HEK293 (cell line): ENCODE results near the gene MC2R.
"Not testable (repeated sequence)": the region's sequence is repeated elsewhere in the genome, so short reads cannot be mapped to it uniquely, and the experiment has no call there.

Experiments used
- CTCF ChIA-PET: fragments of 350-600 bp; formaldehyde crosslinking; extraction: SDS; loops from one replicate; lab custom pipeline; 2021; ENCODE audit warnings: antibody characterized with exemption; lab: Yijun Ruan, JAX
- POLR2A ChIA-PET: fragments of 300-600 bp; formaldehyde crosslinking; extraction: SDS; loops from one replicate; lab custom pipeline; 2020; ENCODE audit warnings: antibody characterized with exemption, inconsistent platforms; lab: Yijun Ruan, JAX
- H3K27ac ChIP-seq: fragments of 200-500 bp; sonication (Bioruptor generic); 2 replicates; pipeline ENCODE4 v1.5.1; 2014; ENCODE audit warnings: low read depth, low read length, control low read depth, inconsistent platforms; ENCODE audit errors: extremely low read depth
- H3K36me3 ChIP-seq, 2 experiments: fragments of 200-500 bp in 1 of 2; sonication (Bioruptor generic) in 1 of 2; 1 replicate in 1 of 2; 2 replicates in 1 of 2; pipeline ENCODE4 v1.5.1; 2014 to 2017; ENCODE audit warnings: inconsistent platforms in 2 of 2, low read length in 2 of 2; ENCODE audit not compliant: control insufficient read depth in 2 of 2, insufficient read depth in 1 of 2
- H3K4me1 ChIP-seq: fragments of 200-500 bp; sonication (Bioruptor generic); 2 replicates; pipeline ENCODE4 v1.5.1; 2014; ENCODE audit warnings: mild to moderate bottlenecking, low read length, inconsistent platforms; ENCODE audit not compliant: control insufficient read depth, insufficient read depth
- H3K4me3 ChIP-seq: 2 replicates; pipeline ENCODE4 v1.5.1; 2011; ENCODE audit warnings: low read depth, mild to moderate bottlenecking, control low read depth, low read length, moderate library complexity
- H3K9me3 ChIP-seq: fragments of 200-500 bp; sonication (Bioruptor generic); 2 replicates; pipeline ENCODE4 v1.5.1; 2014; ENCODE audit warnings: low read depth, low read length, inconsistent platforms; ENCODE audit not compliant: control insufficient read depth, insufficient read depth
- GLIS1 ChIP-seq: fragments of 450-650 bp; formaldehyde crosslinking; IDR thresholded peaks from 2 replicates; pipeline ENCODE4 v1.5.1; 2016; ENCODE audit warnings: missing biosample characterization, missing genetic modification characterization
- MYNN ChIP-seq: fragments of 450-650 bp; formaldehyde crosslinking; IDR thresholded peaks from 2 replicates; pipeline ENCODE4 v1.5.1; 2016; ENCODE audit warnings: missing biosample characterization, missing genetic modification characterization, borderline replicate concordance
- SCRT2 ChIP-seq: fragments of 450-650 bp; formaldehyde crosslinking; IDR thresholded peaks from 2 replicates; pipeline ENCODE4 v1.5.1; 2016; ENCODE audit warnings: missing biosample characterization, missing genetic modification characterization
- SP7 ChIP-seq: fragments of 450-650 bp; formaldehyde crosslinking; IDR thresholded peaks from 2 replicates; pipeline ENCODE4 v1.5.1; 2016; ENCODE audit warnings: missing biosample characterization, missing genetic modification characterization
- ZFHX2 ChIP-seq: fragments of 450-650 bp; formaldehyde crosslinking; conservative IDR thresholded peaks from 2 replicates; pipeline ENCODE4 v1.5.1; 2016; ENCODE audit warnings: missing biosample characterization, missing genetic modification characterization
- ZNF121 ChIP-seq: fragments of 450-650 bp; formaldehyde crosslinking; IDR thresholded peaks from 2 replicates; pipeline ENCODE4 v1.5.1; 2016; ENCODE audit warnings: missing biosample characterization, missing genetic modification characterization
- ZNF274 ChIP-seq, 2 experiments: fragments of 200-500 bp in 1 of 2; fragments of 450-650 bp in 1 of 2; sonication (Bioruptor generic) in 1 of 2; formaldehyde crosslinking in 1 of 2; IDR thresholded peaks; 2 replicates each; pipeline versions ENCODE4 v1.5.1 to v1.6.1; 2014 to 2016; ENCODE audit warnings: borderline replicate concordance in 1 of 2, inconsistent platforms in 1 of 2, low read length in 1 of 2, missing biosample characterization in 1 of 2, missing genetic modification characterization in 1 of 2
- ZNF48 ChIP-seq: fragments of 450-650 bp; formaldehyde crosslinking; IDR thresholded peaks from 2 replicates; pipeline ENCODE4 v1.5.1; 2016; ENCODE audit warnings: missing biosample characterization, missing genetic modification characterization
- ZNF530 ChIP-seq: fragments of 450-650 bp; formaldehyde crosslinking; IDR thresholded peaks from 2 replicates; pipeline ENCODE4 v1.5.1; 2016; ENCODE audit warnings: low read depth, missing biosample characterization, missing genetic modification characterization
- ZNF626 ChIP-seq: fragments of 450-650 bp; sonication (Bioruptor Pico); formaldehyde crosslinking; IDR thresholded peaks from 2 replicates; pipeline ENCODE4 v1.5.1; 2018; ENCODE audit warnings: missing biosample characterization, missing genetic modification characterization, inconsistent platforms
- ZNF677 ChIP-seq: fragments of 450-650 bp; IDR thresholded peaks from 2 replicates; pipeline ENCODE4 v1.5.0; 2018; ENCODE audit warnings: missing biosample characterization, mild to moderate bottlenecking, missing genetic modification characterization, moderate library complexity
- ZSCAN30 ChIP-seq: fragments of 450-650 bp; IDR thresholded peaks from 2 replicates; pipeline ENCODE4 v1.5.1; 2018; ENCODE audit warnings: missing biosample characterization, mild to moderate bottlenecking, missing genetic modification characterization, moderate library complexity
- TF ChIP-seq, protein P1 (sequence below): fragments of 450-650 bp; formaldehyde crosslinking; IDR thresholded peaks from 2 replicates; pipeline ENCODE4 v1.5.1; 2016; ENCODE audit warnings: missing biosample characterization, missing genetic modification characterization
- TF ChIP-seq, protein P2 (sequence below): fragments of 450-650 bp; formaldehyde crosslinking; IDR thresholded peaks from 2 replicates; pipeline ENCODE4 v1.5.1; 2016; ENCODE audit warnings: missing biosample characterization, missing genetic modification characterization, borderline replicate concordance
- TF ChIP-seq, protein P3 (sequence below): fragments of 450-650 bp; formaldehyde crosslinking; IDR thresholded peaks from 2 replicates; pipeline ENCODE4 v1.5.1; 2016; ENCODE audit warnings: missing biosample characterization, missing genetic modification characterization
- TF ChIP-seq, protein P4 (sequence below): fragments of 450-650 bp; formaldehyde crosslinking; IDR thresholded peaks from 2 replicates; pipeline ENCODE4 v1.5.1; 2016; ENCODE audit warnings: missing biosample characterization, missing genetic modification characterization, low read depth
- TF ChIP-seq, protein P5 (sequence below): fragments of 450-650 bp; formaldehyde crosslinking; IDR thresholded peaks from 2 replicates; pipeline ENCODE4 v1.5.1; 2016; ENCODE audit warnings: missing biosample characterization, missing genetic modification characterization
- TF ChIP-seq, protein P6 (sequence below): fragments of 450-650 bp; formaldehyde crosslinking; IDR thresholded peaks from 2 replicates; pipeline ENCODE4 v1.5.1; 2016; ENCODE audit warnings: missing biosample characterization, missing genetic modification characterization

Gene MC2R

DNA sequence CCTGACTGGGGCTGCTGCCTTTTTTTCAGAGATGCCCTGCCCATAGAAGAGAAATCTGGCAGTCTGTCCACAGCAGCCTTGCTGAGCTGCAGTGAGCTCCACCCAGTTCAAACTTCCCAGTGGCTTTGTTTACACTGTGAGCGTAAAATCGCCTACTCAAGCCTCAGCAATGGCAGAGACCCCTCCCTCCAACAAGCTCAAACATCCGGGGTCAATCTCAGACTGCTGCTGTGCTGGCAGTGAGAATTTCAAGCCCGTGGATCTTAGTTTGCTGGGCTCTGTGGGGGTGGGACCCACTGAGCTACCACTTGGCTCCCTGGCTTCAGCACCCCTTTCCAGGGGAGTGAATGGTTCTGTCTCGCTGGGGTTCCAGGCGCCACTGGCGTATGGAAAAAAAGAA, 52.4 kb downstream of the MC2R start:
- H3K4me1 ChIP-seq, H3K4me3 ChIP-seq, H3K9me3 ChIP-seq, POLR2A ChIA-PET, H3K27ac ChIP-seq: not testable (repeated sequence)
- CTCF ChIA-PET: interaction anchor here (0.7 to 0.9 kb wide), 2 partner anchors 32 to 49 kb away, joined by 3 read pairs; no protein-coding TSS in a partner anchor
- TF ChIP-seq, protein P1, sequence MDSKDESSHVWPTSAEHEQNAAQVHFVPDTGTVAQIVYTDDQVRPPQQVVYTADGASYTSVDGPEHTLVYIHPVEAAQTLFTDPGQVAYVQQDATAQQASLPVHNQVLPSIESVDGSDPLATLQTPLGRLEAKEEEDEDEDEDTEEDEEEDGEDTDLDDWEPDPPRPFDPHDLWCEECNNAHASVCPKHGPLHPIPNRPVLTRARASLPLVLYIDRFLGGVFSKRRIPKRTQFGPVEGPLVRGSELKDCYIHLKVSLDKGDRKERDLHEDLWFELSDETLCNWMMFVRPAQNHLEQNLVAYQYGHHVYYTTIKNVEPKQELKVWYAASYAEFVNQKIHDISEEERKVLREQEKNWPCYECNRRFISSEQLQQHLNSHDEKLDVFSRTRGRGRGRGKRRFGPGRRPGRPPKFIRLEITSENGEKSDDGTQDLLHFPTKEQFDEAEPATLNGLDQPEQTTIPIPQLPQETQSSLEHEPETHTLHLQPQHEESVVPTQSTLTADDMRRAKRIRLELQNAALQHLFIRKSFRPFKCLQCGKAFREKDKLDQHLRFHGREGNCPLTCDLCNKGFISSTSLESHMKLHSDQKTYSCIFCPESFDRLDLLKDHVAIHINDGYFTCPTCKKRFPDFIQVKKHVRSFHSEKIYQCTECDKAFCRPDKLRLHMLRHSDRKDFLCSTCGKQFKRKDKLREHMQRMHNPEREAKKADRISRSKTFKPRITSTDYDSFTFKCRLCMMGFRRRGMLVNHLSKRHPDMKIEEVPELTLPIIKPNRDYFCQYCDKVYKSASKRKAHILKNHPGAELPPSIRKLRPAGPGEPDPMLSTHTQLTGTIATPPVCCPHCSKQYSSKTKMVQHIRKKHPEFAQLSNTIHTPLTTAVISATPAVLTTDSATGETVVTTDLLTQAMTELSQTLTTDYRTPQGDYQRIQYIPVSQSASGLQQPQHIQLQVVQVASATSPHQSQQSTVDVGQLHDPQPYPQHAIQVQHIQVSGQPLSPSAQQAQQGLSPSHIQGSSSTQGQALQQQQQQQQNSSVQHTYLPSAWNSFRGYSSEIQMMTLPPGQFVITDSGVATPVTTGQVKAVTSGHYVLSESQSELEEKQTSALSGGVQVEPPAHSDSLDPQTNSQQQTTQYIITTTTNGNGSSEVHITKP (tag by site-specific recombination): 0 out of 2 replicates have a peak, but pooled peaks have one; percentile 16
- 0 out of 2 replicates have a peak, but pooled peaks have one; percentile 19 for TF ChIP-seq ZFHX2 (tag by site-specific recombination)
- TF ChIP-seq, all 188 proteins: peak for 2; not testable (repeated sequence) for 186
- H3K36me3 ChIP-seq: not testable (repeated sequence)

DNA sequence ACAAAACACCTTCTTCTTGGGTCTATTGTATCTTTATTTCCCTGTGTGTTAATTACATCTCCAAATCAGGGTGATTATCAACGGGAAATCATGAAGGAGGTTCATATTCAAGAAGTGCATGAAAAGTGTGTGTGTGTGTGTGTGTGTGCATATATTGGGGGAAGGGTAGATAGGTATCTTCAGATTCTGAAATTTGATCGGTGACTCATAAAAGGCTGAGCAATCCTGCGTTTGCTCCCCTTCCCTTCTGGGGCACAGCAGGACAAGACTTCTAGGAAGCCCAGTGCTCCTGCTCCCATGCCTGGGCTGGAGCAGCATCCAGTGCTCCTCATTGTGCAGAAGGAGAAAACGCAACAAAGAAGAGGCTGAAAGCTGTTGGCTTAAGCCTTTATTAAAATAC, 65.5 kb downstream of the MC2R start:
- TF ChIP-seq ZSCAN30: no peak
- TF ChIP-seq ZNF48 (tag by site-specific recombination): no peak
- TF ChIP-seq, protein P2, sequence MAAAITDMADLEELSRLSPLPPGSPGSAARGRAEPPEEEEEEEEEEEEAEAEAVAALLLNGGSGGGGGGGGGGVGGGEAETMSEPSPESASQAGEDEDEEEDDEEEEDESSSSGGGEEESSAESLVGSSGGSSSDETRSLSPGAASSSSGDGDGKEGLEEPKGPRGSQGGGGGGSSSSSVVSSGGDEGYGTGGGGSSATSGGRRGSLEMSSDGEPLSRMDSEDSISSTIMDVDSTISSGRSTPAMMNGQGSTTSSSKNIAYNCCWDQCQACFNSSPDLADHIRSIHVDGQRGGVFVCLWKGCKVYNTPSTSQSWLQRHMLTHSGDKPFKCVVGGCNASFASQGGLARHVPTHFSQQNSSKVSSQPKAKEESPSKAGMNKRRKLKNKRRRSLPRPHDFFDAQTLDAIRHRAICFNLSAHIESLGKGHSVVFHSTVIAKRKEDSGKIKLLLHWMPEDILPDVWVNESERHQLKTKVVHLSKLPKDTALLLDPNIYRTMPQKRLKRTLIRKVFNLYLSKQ (tag by site-specific recombination): no peak
- no peak for TF ChIP-seq ZNF121 (tag by site-specific recombination)
- TF ChIP-seq ZNF530 (tag by site-specific recombination): no peak
- TF ChIP-seq, protein P3, sequence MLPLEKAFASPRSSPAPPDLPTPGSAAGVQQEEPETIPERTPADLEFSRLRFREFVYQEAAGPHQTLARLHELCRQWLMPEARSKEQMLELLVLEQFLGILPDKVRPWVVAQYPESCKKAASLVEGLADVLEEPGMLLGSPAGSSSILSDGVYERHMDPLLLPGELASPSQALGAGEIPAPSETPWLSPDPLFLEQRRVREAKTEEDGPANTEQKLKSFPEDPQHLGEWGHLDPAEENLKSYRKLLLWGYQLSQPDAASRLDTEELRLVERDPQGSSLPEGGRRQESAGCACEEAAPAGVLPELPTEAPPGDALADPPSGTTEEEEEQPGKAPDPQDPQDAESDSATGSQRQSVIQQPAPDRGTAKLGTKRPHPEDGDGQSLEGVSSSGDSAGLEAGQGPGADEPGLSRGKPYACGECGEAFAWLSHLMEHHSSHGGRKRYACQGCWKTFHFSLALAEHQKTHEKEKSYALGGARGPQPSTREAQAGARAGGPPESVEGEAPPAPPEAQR (tag by site-specific recombination): no peak
- TF ChIP-seq ZNF677 (tag by site-specific recombination): no peak
- TF ChIP-seq, protein P4, sequence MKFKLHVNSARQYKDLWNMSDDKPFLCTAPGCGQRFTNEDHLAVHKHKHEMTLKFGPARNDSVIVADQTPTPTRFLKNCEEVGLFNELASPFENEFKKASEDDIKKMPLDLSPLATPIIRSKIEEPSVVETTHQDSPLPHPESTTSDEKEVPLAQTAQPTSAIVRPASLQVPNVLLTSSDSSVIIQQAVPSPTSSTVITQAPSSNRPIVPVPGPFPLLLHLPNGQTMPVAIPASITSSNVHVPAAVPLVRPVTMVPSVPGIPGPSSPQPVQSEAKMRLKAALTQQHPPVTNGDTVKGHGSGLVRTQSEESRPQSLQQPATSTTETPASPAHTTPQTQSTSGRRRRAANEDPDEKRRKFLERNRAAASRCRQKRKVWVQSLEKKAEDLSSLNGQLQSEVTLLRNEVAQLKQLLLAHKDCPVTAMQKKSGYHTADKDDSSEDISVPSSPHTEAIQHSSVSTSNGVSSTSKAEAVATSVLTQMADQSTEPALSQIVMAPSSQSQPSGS (tag by site-specific recombination): no peak
- no peak for TF ChIP-seq ZNF626
- no peak for TF ChIP-seq ZNF274 (IDR thresholded peaks at IDR 0.05; ENCODE audit: low read length)
- no peak for TF ChIP-seq ZNF274 (tag by site-specific recombination; IDR thresholded peaks at IDR 0.05; ENCODE audit: borderline replicate concordance)
- no peak for TF ChIP-seq GLIS1
- TF ChIP-seq, protein P5, sequence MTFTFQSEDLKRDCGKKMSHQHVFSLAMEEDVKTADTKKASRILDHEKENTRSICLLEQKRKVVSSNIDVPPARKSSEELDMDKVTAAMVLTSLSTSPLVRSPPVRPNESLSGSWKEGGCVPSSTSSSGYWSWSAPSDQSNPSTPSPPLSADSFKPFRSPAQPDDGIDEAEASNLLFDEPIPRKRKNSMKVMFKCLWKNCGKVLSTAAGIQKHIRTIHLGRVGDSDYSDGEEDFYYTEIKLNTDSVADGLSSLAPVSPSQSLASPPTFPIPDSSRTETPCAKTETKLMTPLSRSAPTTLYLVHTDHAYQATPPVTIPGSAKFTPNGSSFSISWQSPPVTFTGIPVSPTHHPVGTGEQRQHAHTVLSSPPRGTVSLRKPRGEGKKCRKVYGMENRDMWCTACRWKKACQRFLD (tag by site-specific recombination): no peak
- no peak for TF ChIP-seq SP7
- TF ChIP-seq, protein P1 (tag by site-specific recombination): no peak
- TF ChIP-seq SCRT2 (tag by site-specific recombination): no peak
- TF ChIP-seq MYNN: no peak
- TF ChIP-seq, protein P6, sequence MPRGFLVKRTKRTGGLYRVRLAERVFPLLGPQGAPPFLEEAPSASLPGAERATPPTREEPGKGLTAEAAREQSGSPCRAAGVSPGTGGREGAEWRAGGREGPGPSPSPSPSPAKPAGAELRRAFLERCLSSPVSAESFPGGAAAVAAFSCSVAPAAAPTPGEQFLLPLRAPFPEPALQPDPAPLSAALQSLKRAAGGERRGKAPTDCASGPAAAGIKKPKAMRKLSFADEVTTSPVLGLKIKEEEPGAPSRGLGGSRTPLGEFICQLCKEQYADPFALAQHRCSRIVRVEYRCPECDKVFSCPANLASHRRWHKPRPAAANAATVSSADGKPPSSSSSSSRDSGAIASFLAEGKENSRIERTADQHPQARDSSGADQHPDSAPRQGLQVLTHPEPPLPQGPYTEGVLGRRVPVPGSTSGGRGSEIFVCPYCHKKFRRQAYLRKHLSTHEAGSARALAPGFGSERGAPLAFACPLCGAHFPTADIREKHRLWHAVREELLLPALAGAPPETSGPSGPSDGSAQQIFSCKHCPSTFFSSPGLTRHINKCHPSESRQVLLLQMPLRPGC (tag by site-specific recombination): no peak
- Histone ChIP-seq H3K9me3 (peaks cover 4% of the 10 kb centered on the region), H3K4me3 (no peak overlapping the region), H3K27ac (no peak overlapping the region), H3K4me1 (no peaks in the 10 kb centered on the region), H3K36me3 (no peaks in the 10 kb centered on the region)
- CTCF ChIA-PET: interaction anchor here (0.6 kb wide), 1 partner anchor 45 kb away, joined by 3 read pairs; no protein-coding TSS in a partner anchor
- POLR2A ChIA-PET: no interaction called here
